Activated CD4-positive, alpha-beta T cell treated with anti-CD3 and anti-CD28 coated beads, Interleukin-2, amount 50 U/mL, for 4 hours (primary cell): ENCODE results near the gene LLPH.

Experiments used
- DNase-seq, 2 experiments: peaks; one replicate each; pipeline ENCODE4 v3.0.0-alpha.2; 2020

LLPH gene

GRCh38 chr12:66141299-66141698 is 10.7 kb upstream of the LLPH start:
- DNase-seq = no peak

DNA sequence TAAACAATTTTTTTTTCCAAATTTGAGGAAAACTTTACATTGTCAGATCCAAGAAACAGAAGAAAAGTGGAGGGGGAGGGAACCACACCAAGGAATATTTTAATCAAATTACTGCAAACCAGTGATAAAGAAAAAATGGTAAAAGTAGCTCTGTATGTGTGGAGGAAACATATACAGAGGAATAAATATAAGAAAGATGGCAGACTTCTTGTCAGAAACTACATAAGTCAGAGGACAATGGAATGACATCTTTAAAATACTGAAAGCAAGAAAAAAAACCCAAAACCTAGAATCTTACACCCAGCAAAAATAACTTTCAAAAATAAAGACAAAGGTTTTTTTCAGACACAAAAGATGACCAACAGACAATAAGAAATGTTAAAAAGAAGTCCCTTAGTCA is 10.2 kb upstream of the LLPH start:
- DNase-seq = no peak

DNA sequence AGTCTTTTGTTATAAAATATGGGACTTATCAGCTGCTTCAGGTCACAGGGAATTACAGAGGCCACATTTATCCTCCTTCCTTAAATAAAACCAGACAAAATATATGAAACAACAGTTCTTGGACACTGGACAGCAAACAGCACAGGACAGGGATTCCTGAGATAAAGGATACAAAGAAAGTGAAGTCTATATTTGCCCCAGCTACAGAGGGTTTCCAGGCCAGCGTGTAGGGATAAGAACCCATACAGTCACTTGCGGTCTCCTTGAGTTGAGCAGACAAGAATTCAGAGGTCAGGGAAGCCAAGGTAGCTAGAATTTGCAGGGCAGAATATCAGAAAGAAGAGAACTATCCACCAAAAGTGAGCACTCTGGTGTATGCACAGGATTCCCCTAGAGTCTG is 8.8 kb upstream of the LLPH start:
- DNase-seq = no peak

DNA sequence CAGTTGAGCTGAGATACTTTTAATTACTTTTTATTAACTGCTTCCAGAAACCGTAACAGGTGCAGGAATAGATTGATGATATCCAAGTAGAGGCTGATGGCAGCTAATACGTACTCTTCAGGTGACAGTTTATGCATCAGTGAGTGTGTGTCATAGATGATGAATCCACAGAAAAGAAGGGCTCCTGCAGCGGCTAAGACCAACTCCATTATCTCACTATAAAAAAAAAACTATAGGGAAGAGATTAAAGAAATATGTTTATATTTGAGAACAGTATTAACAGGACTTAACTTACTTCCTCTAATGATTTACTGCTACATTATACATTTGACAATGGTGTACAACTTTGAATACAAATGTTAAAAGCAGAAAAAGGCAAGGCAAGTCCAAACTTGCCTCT is 7.4 kb upstream of the LLPH start:
- no peak for DNase-seq

- no peak for DNase-seq
Measured at GRCh38 chr12:66132408-66132807, 1.9 kb upstream of the LLPH start.

DNA sequence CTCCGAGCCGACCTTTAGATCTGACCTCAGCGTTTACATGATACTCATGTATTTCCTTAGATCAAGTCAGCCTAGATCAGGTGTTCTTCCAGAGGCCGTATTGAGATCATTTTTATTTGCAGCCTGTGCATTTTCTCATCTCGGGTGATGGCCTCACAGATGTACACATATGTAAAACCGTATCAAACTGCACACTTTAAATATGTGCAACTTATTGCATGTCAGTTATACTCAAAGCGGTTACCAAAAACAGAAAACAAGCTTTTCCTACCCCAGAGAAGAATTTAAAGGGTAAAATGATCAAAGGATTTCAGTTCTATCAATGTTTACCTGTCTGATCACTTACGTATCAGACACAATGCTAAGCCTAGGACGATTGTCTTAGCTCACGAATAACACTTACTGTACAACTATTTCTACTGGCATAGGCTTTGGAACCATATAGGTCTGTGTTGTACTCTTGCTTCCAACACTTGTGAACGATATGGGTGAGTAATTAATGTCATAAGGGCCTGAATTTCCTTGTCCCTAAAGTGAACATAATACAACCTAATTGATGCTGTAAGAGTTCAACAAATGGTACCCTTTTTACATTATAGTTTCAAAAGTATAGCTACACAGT is 628 bp upstream of the LLPH start:
- DNase-seq = no peak

GRCh38 chr12:66129934-66130266 is 650 bp downstream of the LLPH start:
- DNase-seq = no peak

DNA sequence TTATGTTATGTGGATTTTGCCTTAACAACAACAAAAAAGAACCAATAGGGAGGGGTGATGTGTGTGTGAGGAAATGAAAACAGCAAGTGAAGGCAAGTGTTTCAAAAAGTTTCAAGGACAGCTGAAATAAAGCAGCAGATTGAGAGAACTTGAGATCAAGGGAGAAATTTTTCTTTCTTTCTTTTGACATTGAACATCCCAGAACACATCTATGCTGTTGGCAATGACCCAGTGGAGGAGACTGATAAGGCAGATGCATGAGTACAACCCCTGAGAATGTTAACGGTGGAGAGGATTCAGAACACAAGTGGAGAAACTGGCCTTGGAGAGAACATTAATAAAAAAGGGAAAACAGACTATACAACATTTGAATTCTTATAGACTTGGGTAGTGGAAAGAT is 2.9 kb downstream of the LLPH start:
- DNase-seq = no peak

- no peak for DNase-seq
Measured at GRCh38 chr12:66120477-66120876, 10.1 kb downstream of the LLPH start.

DNA sequence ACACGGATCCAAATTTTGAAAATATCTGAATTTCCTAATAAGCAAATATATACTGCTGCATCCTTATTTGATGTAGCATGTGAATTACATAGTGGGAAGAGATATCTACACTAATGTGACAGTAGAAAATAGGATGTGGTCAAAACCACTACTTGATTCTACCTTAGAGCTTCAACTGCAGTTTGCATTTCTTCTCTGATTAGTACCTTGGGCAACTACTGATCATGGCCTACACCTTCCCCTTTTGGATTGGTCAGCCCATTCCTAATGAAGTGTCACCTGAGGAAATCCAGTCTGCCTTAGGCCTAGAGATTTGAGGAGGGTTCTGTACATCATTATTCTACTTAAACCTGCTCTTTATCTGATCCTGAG is 10.7 kb downstream of the LLPH start:
- DNase-seq = no peak

- DNase-seq = no peak
Measured at GRCh38 chr12:66119229-66119869, 11.2 kb downstream of the LLPH start.

- DNase-seq = no peak
Measured at GRCh38 chr12:66118240-66118891, 12.2 kb downstream of the LLPH start.

DNA sequence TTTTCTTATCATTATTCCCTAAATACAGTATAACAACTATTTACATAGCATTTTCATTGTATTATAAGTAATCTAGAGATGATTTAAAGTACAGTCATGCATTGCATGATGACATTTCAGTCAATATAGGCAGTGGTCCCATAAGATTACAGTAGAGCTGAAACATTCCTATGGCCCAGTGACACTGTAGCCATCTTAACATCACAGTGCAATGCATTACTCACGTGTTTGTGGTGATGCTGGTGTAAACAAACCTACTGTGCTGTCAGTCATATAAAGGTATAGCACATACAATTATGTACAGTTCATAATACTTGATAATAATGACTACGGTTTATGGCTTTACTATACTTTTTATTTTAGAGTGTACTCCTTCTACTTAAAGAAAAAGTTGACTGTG is 13.3 kb downstream of the LLPH start:
- DNase-seq = no peak

GRCh38 chr12:66115071-66115600 is 15.4 kb downstream of the LLPH start:
- DNase-seq = no peak

- DNase-seq = no peak
Measured at GRCh38 chr12:66113471-66113870, 17.1 kb downstream of the LLPH start.

DNA sequence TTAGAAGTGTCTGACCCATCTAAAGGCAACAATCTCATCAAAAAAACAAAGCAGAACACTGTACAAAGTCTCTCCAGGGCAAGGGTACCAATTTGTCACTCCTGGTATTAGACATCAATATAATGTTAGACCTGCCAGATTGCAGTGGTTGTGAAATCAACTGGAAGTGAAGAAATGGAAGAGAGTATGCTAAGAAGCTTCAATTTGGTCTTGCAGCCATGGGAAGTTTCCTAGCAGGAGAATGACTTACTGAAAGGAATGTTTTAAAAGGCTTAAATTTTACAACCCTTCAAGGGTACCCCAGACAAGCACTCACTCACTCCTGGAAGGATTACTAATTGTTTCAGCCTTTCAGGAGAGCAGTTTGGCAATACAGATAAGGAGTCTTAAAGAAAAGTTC is 18.9 kb downstream of the LLPH start:
- no peak for DNase-seq

DNA sequence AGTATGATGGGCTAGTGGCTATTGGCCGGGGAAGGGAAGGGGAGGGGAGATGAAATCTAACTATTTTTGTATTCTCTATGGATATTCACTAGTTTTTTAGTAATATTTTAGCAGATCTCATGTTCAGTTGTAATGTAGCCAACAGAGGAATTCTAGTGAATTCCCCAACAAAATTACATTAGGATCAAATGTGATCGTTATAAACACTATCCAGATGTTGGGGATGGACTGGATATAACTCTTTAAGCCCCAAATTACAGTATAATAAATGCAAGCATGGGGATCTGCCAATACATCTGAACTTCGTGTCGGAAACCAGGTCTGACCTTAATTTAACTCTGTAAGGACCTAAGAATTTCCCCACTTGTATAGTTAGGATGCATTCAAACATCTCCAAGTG is 21.5 kb downstream of the LLPH start:
- DNase-seq = no peak

DNA sequence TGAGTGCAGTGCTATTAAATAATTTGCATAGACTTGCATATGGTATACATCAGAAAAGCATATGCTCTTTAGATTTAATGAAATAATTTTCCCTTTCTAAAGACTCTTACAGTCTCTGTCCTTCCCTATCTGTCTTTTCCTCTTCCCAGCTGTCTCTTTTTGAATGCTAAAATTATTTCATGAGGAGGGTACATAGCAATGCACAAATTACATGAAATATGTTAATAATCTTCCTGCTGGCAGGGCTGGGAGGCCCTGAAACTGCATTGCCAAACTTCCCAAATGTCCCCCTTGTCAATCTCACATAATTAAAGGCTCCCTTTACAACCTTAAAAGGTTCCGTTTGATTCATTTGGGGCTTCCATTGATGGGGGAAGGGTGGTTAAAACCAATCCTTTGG is 22.2 kb downstream of the LLPH start:
- no peak for DNase-seq

DNA sequence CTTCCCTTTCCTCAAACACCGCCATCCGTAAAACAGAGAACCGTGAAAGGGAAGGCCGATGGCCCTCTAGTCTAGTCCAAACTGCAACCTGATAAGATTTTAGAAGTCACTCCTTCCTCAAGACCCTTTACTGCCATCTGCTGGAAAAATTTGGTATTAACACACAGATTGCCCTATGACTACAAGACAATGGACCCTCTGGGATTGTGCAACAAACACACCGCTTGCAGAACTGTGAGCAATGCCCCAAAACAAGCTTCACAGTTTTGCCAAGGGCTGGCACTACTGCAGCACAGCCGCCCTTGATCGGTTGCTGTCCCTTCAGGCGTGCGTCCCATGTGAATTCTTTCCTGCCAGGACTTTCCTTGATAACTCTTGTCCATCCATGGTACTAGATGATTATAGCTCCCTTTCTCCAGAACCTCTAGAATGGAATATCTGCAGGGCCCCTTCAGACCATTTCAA is 23.1 kb downstream of the LLPH start:
- DNase-seq = no peak

GRCh38 chr12:66103016-66103913 is 27.3 kb downstream of the LLPH start:
- DNase-seq = no peak

DNA sequence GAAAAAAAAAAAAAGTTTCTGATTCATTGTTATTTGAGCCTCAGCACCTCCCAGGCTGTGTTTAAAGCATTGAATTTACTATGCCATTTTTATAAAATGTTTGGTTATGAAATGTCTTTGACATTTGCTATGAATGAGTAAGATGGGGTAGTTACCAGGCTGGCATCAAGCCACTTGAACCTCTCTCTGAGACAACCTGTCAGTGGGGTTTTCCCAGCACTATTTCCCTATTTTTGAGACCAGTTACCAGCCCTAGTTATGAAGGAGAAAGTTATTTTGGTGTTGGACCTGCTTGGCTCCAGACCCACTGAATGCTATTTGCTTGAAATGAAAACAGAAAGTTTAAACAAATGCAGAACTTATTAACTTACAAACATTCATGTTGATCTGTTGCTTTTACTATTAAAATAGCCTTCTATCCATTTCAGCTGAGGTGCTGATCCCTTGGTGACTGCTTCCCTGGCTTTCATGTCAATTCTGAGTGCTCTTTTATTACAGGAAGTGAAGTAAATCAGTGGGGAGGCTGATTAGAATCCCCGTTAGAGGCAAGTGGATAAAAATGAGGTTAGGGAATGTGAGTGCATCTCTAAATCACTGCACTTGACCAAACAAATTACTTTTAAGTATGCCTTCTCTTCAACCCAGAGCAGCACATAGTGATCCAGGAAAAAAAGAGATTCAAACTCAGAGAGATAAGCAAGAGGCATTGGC is 37.8 kb downstream of the LLPH start:
- DNase-seq = no peak

- no peak for DNase-seq
Measured at GRCh38 chr12:66090157-66090556, 40.4 kb downstream of the LLPH start.
